ENCODE measurements around the gene MYOD1.

Gene MYOD1

GRCh38 chr11:17736930-17737817, 17.8 kb downstream of the MYOD1 start:
- no peaks in the 10 kb centered on the region for H3K36me3 Mint-ChIP-seq (ENCODE audit: low read depth)
- TF ChIP-seq CTCF (IDR thresholded peaks at IDR 0.05) = no peak
- peak overlapping the region; percentile 60 for H3K4me3 Mint-ChIP-seq
- DNase-seq = no peak
- peaks cover 32% of the 10 kb centered on the region for H3K4me1 Mint-ChIP-seq
- no peaks in the 10 kb centered on the region for H3K9me3 Mint-ChIP-seq
- peaks cover 61% of the 10 kb centered on the region for H3K27me3 Mint-ChIP-seq (ENCODE audit: low read depth, poor library complexity)
- H3K27ac Mint-ChIP-seq = peak overlapping the region; percentile 1

GRCh38 chr11:17738151-17738973, 19.0 kb downstream of the MYOD1 start:
- Mint-ChIP-seq H3K27ac (no peak overlapping the region), H3K36me3 (ENCODE audit: low read depth) (no peaks in the 10 kb centered on the region), H3K4me1 (peaks cover 32% of the 10 kb centered on the region), H3K27me3 (ENCODE audit: low read depth, poor library complexity) (peaks cover 49% of the 10 kb centered on the region), H3K4me3 (no peak overlapping the region), H3K9me3 (no peaks in the 10 kb centered on the region)
- TF ChIP-seq CTCF (IDR thresholded peaks at IDR 0.05) = no peak
- no peak for DNase-seq

GRCh38 chr11:17739945-17740338, 20.6 kb downstream of the MYOD1 start:
- no peak overlapping the region for H3K4me3 Mint-ChIP-seq
- peaks cover 48% of the 10 kb centered on the region for H3K27me3 Mint-ChIP-seq (ENCODE audit: low read depth, poor library complexity)
- H3K4me1 Mint-ChIP-seq = peaks cover 23% of the 10 kb centered on the region
- no peak overlapping the region for H3K27ac Mint-ChIP-seq
- no peak for DNase-seq
- H3K9me3 Mint-ChIP-seq = no peaks in the 10 kb centered on the region
- no peaks in the 10 kb centered on the region for H3K36me3 Mint-ChIP-seq (ENCODE audit: low read depth)
- TF ChIP-seq CTCF (IDR thresholded peaks at IDR 0.05) = no peak

GRCh38 chr11:17740649-17741235, 21.4 kb downstream of the MYOD1 start:
- H3K4me3 Mint-ChIP-seq = no peak overlapping the region
- H3K27ac Mint-ChIP-seq = no peak overlapping the region
- H3K36me3 Mint-ChIP-seq (ENCODE audit: low read depth) = no peaks in the 10 kb centered on the region
- peaks cover 44% of the 10 kb centered on the region for H3K27me3 Mint-ChIP-seq (ENCODE audit: low read depth, poor library complexity)
- TF ChIP-seq CTCF (IDR thresholded peaks at IDR 0.05) = no peak
- peaks cover 23% of the 10 kb centered on the region for H3K4me1 Mint-ChIP-seq
- no peak for DNase-seq
- no peaks in the 10 kb centered on the region for H3K9me3 Mint-ChIP-seq

- no peak for TF ChIP-seq CTCF (IDR thresholded peaks at IDR 0.05)
- Mint-ChIP-seq H3K27ac (no peak overlapping the region), H3K4me3 (no peak overlapping the region), H3K36me3 (ENCODE audit: low read depth) (no peaks in the 10 kb centered on the region), H3K9me3 (no peaks in the 10 kb centered on the region), H3K4me1 (peaks cover 22% of the 10 kb centered on the region), H3K27me3 (ENCODE audit: low read depth, poor library complexity) (peaks cover 38% of the 10 kb centered on the region)
- DNase-seq = no peak
Observed at GRCh38 chr11:17741487-17741886, 22.1 kb downstream of the MYOD1 start.

Measured in nephron progenitor cell (in vitro differentiated cells).